ENCODE results near the gene BCAR3.

The BCAR3 gene

GRCh38 chr1:93532780-93533378 lies 148.8 kb downstream of the BCAR3 start:
- no peak for DNase-seq

DNA sequence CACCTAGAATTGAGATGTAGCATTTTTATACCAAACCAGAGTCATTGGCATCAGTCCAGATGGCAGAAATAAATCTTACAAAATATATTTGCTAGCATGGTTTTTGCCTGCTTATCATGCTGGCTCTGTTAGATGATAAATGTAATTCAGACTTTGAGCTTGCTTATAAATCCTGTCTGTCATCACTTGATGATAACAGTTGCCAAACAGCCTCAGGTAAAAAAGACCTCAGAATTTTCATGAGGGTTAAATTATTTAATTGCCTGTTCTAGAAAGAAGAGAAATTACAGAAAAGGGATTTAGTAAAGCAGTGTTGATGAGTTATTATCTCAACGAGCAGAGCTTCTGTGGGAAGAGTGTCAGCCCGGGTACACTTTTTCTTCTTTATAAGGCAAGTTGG lies 150.4 kb downstream of the BCAR3 start:
- peak; percentile 22 for DNase-seq

DNA sequence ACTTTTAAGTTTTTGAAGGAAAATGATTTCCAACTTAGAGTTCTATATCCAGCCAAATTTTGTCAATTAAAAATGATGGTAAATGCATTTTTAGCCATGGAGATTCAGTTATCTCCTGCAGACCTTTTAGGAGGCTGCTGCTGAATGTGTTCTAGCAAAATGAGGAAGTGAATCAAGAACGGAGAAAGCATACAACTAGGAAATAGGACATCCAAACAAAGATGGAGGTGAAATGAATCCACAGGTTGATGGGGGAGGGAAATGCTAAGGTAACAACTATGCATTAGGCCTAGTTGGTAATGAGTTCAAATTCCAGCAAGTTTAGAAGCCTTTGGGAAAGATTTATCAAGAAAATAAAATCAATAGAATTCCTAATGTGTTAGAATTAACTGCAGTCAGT lies 153.2 kb downstream of the BCAR3 start:
- no peak for DNase-seq

DNA sequence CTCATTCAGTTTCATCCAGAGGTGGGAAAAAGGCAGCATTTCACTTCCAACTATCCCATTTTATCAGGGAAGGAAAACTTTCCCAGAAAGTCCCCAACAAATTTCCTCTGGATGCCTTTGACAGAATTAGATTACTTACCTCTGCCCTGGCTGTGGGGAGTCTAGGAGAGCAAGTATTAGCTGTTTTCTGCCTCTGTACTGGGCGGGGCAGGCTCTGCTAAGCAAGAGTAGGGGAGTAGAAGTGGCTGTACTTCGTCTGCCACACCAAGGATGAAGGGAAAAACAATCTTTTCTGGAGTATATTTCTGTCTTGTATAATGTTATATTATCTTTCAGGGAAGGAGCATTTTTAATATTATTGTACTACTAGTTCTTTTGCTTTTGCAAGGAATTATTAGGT lies 155.2 kb downstream of the BCAR3 start:
- DNase-seq = no peak

GRCh38 chr1:93525431-93525830 lies 156.2 kb downstream of the BCAR3 start:
- no peak for DNase-seq

DNA sequence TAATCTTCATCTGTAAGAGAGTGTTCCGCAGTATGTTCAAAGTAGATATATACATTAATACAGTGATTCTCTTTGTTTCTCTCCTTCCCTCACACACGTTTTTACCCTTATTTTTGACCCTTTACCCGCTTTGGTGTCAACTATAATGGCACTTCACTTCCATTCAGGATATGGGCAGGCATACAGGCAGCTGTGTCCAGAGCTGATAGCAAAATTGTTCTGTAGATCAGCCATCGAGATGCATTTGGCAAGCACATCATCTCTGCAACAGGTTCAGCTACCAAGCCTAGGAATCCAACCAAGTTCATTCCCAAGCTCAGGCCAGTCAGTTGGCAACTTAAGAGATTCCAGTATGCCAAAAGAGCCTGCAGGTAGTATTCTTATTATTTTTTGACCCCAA lies 158.9 kb downstream of the BCAR3 start:
- no peak for DNase-seq

DNA sequence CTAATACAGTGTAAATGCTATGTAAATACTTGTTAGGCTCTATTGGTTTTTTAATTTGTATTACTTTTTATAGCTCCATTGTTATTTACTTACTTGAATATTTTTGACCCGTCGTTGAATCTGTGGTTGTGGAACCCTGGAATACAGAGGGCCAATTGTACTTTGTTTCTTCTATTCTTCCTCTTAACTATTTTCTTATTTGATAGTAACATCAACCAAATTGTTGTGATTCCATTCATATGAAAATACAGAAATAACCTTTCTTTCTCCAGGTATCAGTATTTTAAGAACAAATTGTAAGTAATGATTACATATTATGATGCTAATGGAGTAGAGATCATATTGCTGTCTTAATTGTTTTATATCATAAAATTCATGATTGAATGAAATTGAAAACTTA lies 160.0 kb downstream of the BCAR3 start:
- DNase-seq = no peak

GRCh38 chr1:93519199-93519829 lies 162.3 kb downstream of the BCAR3 start:
- DNase-seq = no peak

DNA sequence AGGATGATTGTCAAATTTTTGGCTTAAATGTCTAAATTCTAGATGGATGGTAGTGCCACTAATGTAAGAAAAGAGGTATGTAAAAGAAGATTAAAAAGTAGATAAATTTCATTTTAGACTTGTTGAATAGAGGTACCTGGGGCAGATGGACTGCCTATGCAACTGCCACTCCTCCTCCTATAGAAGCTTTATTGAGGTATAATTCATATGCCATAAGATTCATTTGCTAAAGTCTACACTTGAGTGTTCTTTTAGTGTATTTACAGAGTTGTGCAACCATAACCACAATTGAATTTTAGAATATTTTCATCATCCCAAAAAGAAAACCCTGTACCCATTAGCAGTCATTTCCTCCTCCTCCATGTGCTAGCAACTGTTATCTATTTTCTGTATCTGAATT lies 163.1 kb downstream of the BCAR3 start:
- DNase-seq = no peak

DNA sequence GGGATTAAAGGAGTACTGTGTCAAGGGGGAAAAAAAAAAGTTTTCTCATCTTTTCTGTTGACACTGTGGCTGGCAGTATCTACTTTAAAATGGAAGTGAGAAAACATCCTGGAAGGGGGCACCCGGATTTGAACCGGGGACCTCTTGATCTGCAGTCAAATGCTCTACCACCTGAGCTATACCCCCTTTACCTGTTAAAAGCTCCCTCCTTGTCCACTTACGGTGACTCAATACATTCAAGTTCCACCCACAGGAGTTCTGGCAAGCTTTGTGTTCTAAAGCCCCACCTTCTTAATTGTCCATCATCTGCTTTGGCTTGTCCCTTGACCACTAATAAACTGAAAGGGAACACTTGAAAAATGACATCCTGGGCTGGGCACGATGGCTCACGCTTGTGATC lies 165.5 kb downstream of the BCAR3 start:
- no peak for DNase-seq
